ENCODE results near the gene PPP2R3B. TPM values are rescaled to one million over a fixed set of nuclear protein-coding genes. Genes with fewer than 3 reads are reported as not detected.

The PPP2R3B gene
- total RNA-seq, 1 experiment from 2014 or later, result 13.7 TPM

DNA sequence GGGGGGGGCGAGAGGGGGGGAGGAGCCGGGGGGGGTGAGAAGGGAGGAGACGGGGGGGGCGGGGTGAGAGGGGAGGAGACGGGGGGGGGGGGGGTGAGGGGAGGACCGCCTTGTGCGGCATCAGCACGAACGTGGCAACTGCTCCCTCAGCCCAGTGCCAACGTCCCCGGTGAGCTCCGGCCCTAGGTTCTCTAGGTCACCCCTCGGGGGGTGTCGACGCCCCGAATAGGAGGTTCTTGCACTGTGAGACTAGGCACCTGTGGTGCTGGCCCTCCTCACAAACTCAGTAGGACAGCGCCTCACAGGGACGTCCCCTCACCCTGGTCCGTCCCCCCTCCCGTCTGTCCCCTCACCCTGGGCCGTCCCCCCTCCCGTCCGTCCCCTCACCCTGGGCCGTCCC, 46.6 kb downstream of the PPP2R3B start:
- no peak for DNase-seq (ENCODE audit: unreplicated experiment)
- Mint-ChIP-seq H3K27ac (ENCODE audit: low read depth, unreplicated experiment) (no peak overlapping the region), H3K9me3 (ENCODE audit: unreplicated experiment) (peaks cover 14% of the 10 kb centered on the region), H3K4me1 (ENCODE audit: insufficient read depth, unreplicated experiment) (no peaks in the 10 kb centered on the region), H3K36me3 (ENCODE audit: insufficient read depth, unreplicated experiment) (peaks cover 32% of the 10 kb centered on the region), H3K4me3 (ENCODE audit: unreplicated experiment) (no peak overlapping the region), H3K27me3 (ENCODE audit: insufficient read depth, unreplicated experiment) (no peaks in the 10 kb centered on the region)
- intact Hi-C loops (cut with micrococcal nuclease), result no loop called here
- TF ChIP-seq CTCF (IDR thresholded peaks at IDR 0.05; ENCODE audit: unreplicated experiment), result no peak
- no TSS peak for BruUV-seq (replicated peaks)
- CTCF ChIA-PET, result no interaction called here
- POLR2A ChIA-PET, result no interaction called here

GRCh38 chrX:338836-339400, 47.8 kb downstream of the PPP2R3B start:
- peaks cover 32% of the 10 kb centered on the region for H3K36me3 Mint-ChIP-seq (ENCODE audit: insufficient read depth, unreplicated experiment)
- no peak overlapping the region for H3K4me3 Mint-ChIP-seq (ENCODE audit: unreplicated experiment)
- CTCF ChIA-PET, result no interaction called here
- no peaks in the 10 kb centered on the region for H3K27me3 Mint-ChIP-seq (ENCODE audit: insufficient read depth, unreplicated experiment)
- no peak for TF ChIP-seq CTCF (IDR thresholded peaks at IDR 0.05; ENCODE audit: unreplicated experiment)
- peaks cover 14% of the 10 kb centered on the region for H3K9me3 Mint-ChIP-seq (ENCODE audit: unreplicated experiment)
- intact Hi-C loops (cut with micrococcal nuclease), result no loop called here
- DNase-seq (ENCODE audit: unreplicated experiment), result no peak
- H3K27ac Mint-ChIP-seq (ENCODE audit: low read depth, unreplicated experiment), result no peak overlapping the region
- H3K4me1 Mint-ChIP-seq (ENCODE audit: insufficient read depth, unreplicated experiment), result no peaks in the 10 kb centered on the region
- no TSS peak for BruUV-seq (replicated peaks)
- POLR2A ChIA-PET, result no interaction called here

DNA sequence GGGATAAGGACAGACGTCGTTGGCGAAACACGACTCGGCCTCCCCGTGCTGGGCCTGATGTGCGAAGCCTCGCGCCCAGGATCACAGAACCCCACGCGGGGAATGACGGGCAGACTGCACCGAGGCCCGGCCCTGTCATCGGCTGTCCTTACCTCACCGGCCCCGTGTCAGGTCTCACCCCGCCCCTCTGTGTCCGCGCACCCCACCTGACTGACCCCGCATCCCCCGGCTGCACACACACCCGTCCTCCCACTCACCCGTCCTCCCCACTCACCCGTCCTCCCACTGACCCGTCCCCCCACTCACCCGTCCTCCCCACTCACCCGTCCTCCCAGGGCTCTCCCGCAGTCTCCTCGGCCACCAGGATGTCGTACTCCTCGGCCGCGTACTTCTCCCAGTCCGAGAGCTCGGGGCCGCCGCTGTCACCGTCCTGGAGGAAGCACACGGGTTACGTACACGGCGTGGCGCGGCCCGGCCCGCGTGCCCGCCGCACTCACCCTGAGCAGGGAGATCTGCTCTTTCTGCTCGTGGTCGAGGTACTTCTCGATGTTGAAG, 48.3 kb downstream of the PPP2R3B start:
- H3K27ac Mint-ChIP-seq (ENCODE audit: low read depth, unreplicated experiment), result no peak overlapping the region
- H3K4me3 Mint-ChIP-seq (ENCODE audit: unreplicated experiment), result no peak overlapping the region
- POLR2A ChIA-PET, result no interaction called here
- BruUV-seq (replicated peaks), result no TSS peak
- DNase-seq (ENCODE audit: unreplicated experiment), result no peak
- intact Hi-C loops (cut with micrococcal nuclease), result no loop called here
- peaks cover 14% of the 10 kb centered on the region for H3K9me3 Mint-ChIP-seq (ENCODE audit: unreplicated experiment)
- H3K4me1 Mint-ChIP-seq (ENCODE audit: insufficient read depth, unreplicated experiment), result no peaks in the 10 kb centered on the region
- peaks cover 32% of the 10 kb centered on the region for H3K36me3 Mint-ChIP-seq (ENCODE audit: insufficient read depth, unreplicated experiment)
- CTCF ChIA-PET, result no interaction called here
- no peak for TF ChIP-seq CTCF (IDR thresholded peaks at IDR 0.05; ENCODE audit: unreplicated experiment)
- no peaks in the 10 kb centered on the region for H3K27me3 Mint-ChIP-seq (ENCODE audit: insufficient read depth, unreplicated experiment)

- no peak overlapping the region for H3K27ac Mint-ChIP-seq (ENCODE audit: low read depth, unreplicated experiment)
- no peak for DNase-seq (ENCODE audit: unreplicated experiment)
- no peaks in the 10 kb centered on the region for H3K4me1 Mint-ChIP-seq (ENCODE audit: insufficient read depth, unreplicated experiment)
- ChIA-PET CTCF (no interaction called here), POLR2A (no interaction called here)
- peaks cover 14% of the 10 kb centered on the region for H3K9me3 Mint-ChIP-seq (ENCODE audit: unreplicated experiment)
- no TSS peak for BruUV-seq (replicated peaks)
- intact Hi-C loops (cut with micrococcal nuclease), result no loop called here
- H3K27me3 Mint-ChIP-seq (ENCODE audit: insufficient read depth, unreplicated experiment), result no peaks in the 10 kb centered on the region
- H3K36me3 Mint-ChIP-seq (ENCODE audit: insufficient read depth, unreplicated experiment), result peaks cover 31% of the 10 kb centered on the region
- no peak overlapping the region for H3K4me3 Mint-ChIP-seq (ENCODE audit: unreplicated experiment)
- no peak for TF ChIP-seq CTCF (IDR thresholded peaks at IDR 0.05; ENCODE audit: unreplicated experiment)
Measured at GRCh38 chrX:337331-337831, 49.3 kb downstream of the PPP2R3B start.
